Neuronal stem cell (in vitro differentiated cells): Measurements from ENCODE around the gene RAB15.

Experiments used
- DNase-seq: peaks from one replicate; pipeline ENCODE4 v3.0.0-alpha.2; 2013; ENCODE audit warnings: low spot score
- H2AFZ ChIP-seq: one replicate; pipeline ENCODE4 v1.6.1; 2013; ENCODE audit warnings: mild to moderate bottlenecking, low read length, inconsistent platforms
- H2AK5ac ChIP-seq: 2 replicates; pipeline ENCODE4 v1.6.1; 2013; ENCODE audit warnings: low read depth, mild to moderate bottlenecking, inconsistent platforms, low read length, moderate library complexity, mixed read lengths
- H2BK120ac ChIP-seq: 2 replicates; pipeline ENCODE4 v1.6.1; 2013; ENCODE audit warnings: low read depth, mild to moderate bottlenecking, inconsistent platforms, low read length, moderate library complexity, mixed read lengths
- H2BK12ac ChIP-seq: one replicate; pipeline ENCODE4 v1.6.1; 2013; ENCODE audit warnings: low read length, inconsistent platforms
- H2BK15ac ChIP-seq: 2 replicates; pipeline ENCODE4 v1.6.1; 2013; ENCODE audit warnings: mild to moderate bottlenecking, low read length, inconsistent platforms, mixed read lengths
- H2BK5ac ChIP-seq: one replicate; pipeline ENCODE4 v1.6.1; 2013; ENCODE audit warnings: inconsistent platforms, mild to moderate bottlenecking, low read length, moderate library complexity
- H3K14ac ChIP-seq: one replicate; pipeline ENCODE4 v1.6.1; 2013; ENCODE audit warnings: low read length, inconsistent platforms
- H3K18ac ChIP-seq: 2 replicates; pipeline ENCODE4 v1.6.1; 2013; ENCODE audit warnings: low read length, inconsistent platforms
- H3K23ac ChIP-seq: 2 replicates; pipeline ENCODE4 v1.6.1; 2013; ENCODE audit warnings: low read depth, mild to moderate bottlenecking, mixed read lengths, low read length, inconsistent platforms; ENCODE audit not compliant: poor library complexity
- H3K27ac ChIP-seq: replicated peaks from 3 replicates; pipeline ENCODE4 v1.5.1; 2013; ENCODE audit warnings: low read length, inconsistent platforms
- H3K27me3 ChIP-seq, 3 experiments: 2 replicates each; pipeline ENCODE4 v1.6.1; 2013; ENCODE audit warnings: low read length in 3 of 3, mild to moderate bottlenecking in 2 of 3, inconsistent platforms in 1 of 3, low read depth in 1 of 3, mixed read lengths in 1 of 3, moderate library complexity in 1 of 3; ENCODE audit not compliant: control insufficient read depth in 3 of 3, insufficient read depth in 3 of 3
- H3K36me3 ChIP-seq, 2 donors: replicated peaks in 1 of 2; 2 replicates each; pipeline ENCODE4 v1.6.1; 2013; ENCODE audit warnings: low read length in 2 of 2; ENCODE audit not compliant: control insufficient read depth in 2 of 2, insufficient read depth in 2 of 2
- H3K4ac ChIP-seq: 2 replicates; pipeline ENCODE4 v1.6.1; 2013; ENCODE audit warnings: inconsistent platforms, mild to moderate bottlenecking, low read length, moderate library complexity
- H3K4me1 ChIP-seq, 2 donors: 1 replicate in 1 of 2; 2 replicates in 1 of 2; pipeline ENCODE4 v1.6.1; 2013; ENCODE audit warnings: low read length in 2 of 2, low read depth in 1 of 2; ENCODE audit not compliant: control insufficient read depth in 2 of 2, insufficient read depth in 1 of 2
- H3K4me2 ChIP-seq: one replicate; pipeline ENCODE4 v1.6.1; 2013; ENCODE audit warnings: mild to moderate bottlenecking, low read length, inconsistent platforms; ENCODE audit not compliant: insufficient read depth, poor library complexity, severe bottlenecking
- H3K4me3 ChIP-seq, 2 donors: 2 replicates each; pipeline ENCODE4 v1.5.1; 2013; ENCODE audit warnings: low read length in 2 of 2, mild to moderate bottlenecking in 2 of 2, inconsistent platforms in 1 of 2, moderate library complexity in 1 of 2
- H3K79me1 ChIP-seq: one replicate; pipeline ENCODE4 v1.6.1; 2013; ENCODE audit warnings: low read depth, mild to moderate bottlenecking, inconsistent platforms, low read length, moderate library complexity
- H3K9ac ChIP-seq: one replicate; pipeline ENCODE4 v1.6.1; 2013; ENCODE audit warnings: mild to moderate bottlenecking, low read depth, low read length, inconsistent platforms; ENCODE audit not compliant: poor library complexity
- H3K9me3 ChIP-seq, 2 donors: replicated peaks in 1 of 2; 2 replicates each; pipeline versions ENCODE3 to v1.6.1; 2013; ENCODE audit warnings: low read length in 2 of 2, mild to moderate bottlenecking in 2 of 2, inconsistent platforms in 1 of 2, low read depth in 1 of 2, mixed read lengths in 1 of 2, moderate library complexity in 1 of 2; ENCODE audit not compliant: control insufficient read depth in 2 of 2, insufficient read depth in 1 of 2
- H4K8ac ChIP-seq: one replicate; pipeline ENCODE4 v1.6.1; 2013; ENCODE audit warnings: low read depth, mild to moderate bottlenecking, inconsistent platforms, low read length, moderate library complexity
- H4K91ac ChIP-seq: one replicate; pipeline ENCODE4 v1.6.1; 2013; ENCODE audit warnings: low read length, low read depth, mild to moderate bottlenecking, inconsistent platforms; ENCODE audit not compliant: poor library complexity
- whole genome bisulfite sequencing, 2 donors: extraction: QIAGEN DNeasy Blood & Tissue Kit; methylation state at CpG; one replicate each; pipeline ENCODE4 v1.1.7; 2013; ENCODE audit warnings: missing lambda C conversion rate in 2 of 2, mixed read lengths in 1 of 2; ENCODE audit not compliant: insufficient read length in 2 of 2, insufficient replicate concordance in 1 of 2; ENCODE audit errors: extremely low coverage in 2 of 2; 5-methylcytosine and 5-hydroxymethylcytosine counted together

Gene RAB15

DNA sequence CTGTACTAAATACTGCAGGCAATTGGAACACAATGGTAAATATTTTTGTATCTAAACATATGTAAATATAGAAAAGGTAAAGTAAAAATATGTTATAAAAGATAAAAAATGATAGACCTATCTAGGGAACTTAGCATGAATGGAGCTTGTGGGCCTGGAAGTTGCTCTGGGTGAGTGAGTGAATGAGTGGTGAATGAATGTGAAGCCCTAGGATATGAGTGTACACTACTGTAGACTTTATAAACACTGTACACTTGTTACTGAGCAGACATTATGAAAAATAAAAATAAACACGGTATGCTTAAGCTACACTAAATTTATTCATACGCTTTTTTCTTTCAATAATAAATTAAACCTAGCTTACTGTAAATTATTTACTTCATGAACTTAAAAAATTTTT, 22.4 kb upstream of the RAB15 start:
- Histone ChIP-seq H3K18ac (no peak overlapping the region), H3K23ac (no peak overlapping the region), H3K4me3 (no peak overlapping the region), H3K14ac (no peak overlapping the region), H3K4ac (no peak overlapping the region), H3K27me3 (no peaks in the 10 kb centered on the region), H2BK12ac (no peak overlapping the region), H3K4me1 (peaks cover 0 to 2% of the 10 kb centered on the region in 2 donors), H3K36me3 (no peaks in the 10 kb centered on the region), H2BK120ac (no peak overlapping the region), H3K9ac (no peak overlapping the region), H3K9me3 (no peaks in the 10 kb centered on the region), H2BK5ac (no peak overlapping the region), H2AFZ (no peak overlapping the region), H2AK5ac (no peak overlapping the region), H3K4me2 (no peak overlapping the region), H4K91ac (no peak overlapping the region), H3K79me1 (no peaks in the 10 kb centered on the region), H3K27ac (no peak overlapping the region), H4K8ac (no peak overlapping the region), H2BK15ac (no peak overlapping the region)
- DNase-seq = no peak
- 100% methylated on average over 2 of the region's 2 CpGs; no CpG with 5 or more reads in 1 of the 2 donors for WGBS, 2 donors

DNA sequence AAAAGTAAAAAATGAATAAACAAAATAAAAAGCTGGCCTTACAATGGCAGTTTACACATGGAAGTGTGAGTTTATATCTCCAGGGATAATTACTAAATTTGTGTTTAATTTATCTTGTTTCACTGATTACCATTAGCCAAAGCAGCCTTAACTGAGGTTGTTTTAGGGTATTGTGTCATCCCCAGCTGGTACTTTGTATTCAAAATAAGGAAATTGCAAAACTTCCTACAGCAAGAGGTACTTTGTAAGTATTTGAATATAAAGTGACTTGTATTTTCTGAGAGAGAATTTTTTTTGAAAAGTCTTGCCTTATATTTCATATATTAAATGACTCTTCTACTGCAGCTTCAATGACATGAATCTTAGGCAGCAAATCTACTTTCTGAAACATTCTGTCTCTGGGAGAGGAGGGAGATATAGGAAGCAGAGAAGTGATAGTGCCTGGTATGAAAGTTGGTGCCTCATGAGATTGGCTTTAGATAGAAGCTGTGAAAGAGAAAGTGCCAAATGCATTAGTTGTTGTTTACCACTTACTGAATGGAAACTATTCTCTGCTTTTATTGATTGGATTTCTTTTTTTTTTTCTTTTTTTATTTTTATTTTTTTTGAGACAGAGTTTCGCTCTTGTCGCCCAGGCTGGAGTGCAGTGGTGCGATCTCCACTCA, 21.3 kb upstream of the RAB15 start:
- H4K8ac ChIP-seq = no peak overlapping the region
- H3K27ac ChIP-seq = no peak overlapping the region
- H3K9me3 ChIP-seq = no peaks in the 10 kb centered on the region
- no peak overlapping the region for H3K4ac ChIP-seq
- DNase-seq = no peak
- H3K4me2 ChIP-seq = no peak overlapping the region
- H4K91ac ChIP-seq = no peak overlapping the region
- WGBS, 2 donors = no CpG with 5 or more reads among the region's 3 CpGs
- peaks cover 0 to 2% of the 10 kb centered on the region in 2 donors for H3K4me1 ChIP-seq
- H3K4me3 ChIP-seq = no peak overlapping the region
- no peaks in the 10 kb centered on the region for H3K79me1 ChIP-seq
- H3K23ac ChIP-seq = no peak overlapping the region
- H2BK120ac ChIP-seq = no peak overlapping the region
- H3K36me3 ChIP-seq = no peaks in the 10 kb centered on the region
- H2BK12ac ChIP-seq = no peak overlapping the region
- no peak overlapping the region for H2BK15ac ChIP-seq
- H3K9ac ChIP-seq = no peak overlapping the region
- H2AK5ac ChIP-seq = no peak overlapping the region
- no peak overlapping the region for H2BK5ac ChIP-seq
- no peak overlapping the region for H2AFZ ChIP-seq
- no peaks in the 10 kb centered on the region for H3K27me3 ChIP-seq
- H3K14ac ChIP-seq = no peak overlapping the region
- H3K18ac ChIP-seq = no peak overlapping the region

DNA sequence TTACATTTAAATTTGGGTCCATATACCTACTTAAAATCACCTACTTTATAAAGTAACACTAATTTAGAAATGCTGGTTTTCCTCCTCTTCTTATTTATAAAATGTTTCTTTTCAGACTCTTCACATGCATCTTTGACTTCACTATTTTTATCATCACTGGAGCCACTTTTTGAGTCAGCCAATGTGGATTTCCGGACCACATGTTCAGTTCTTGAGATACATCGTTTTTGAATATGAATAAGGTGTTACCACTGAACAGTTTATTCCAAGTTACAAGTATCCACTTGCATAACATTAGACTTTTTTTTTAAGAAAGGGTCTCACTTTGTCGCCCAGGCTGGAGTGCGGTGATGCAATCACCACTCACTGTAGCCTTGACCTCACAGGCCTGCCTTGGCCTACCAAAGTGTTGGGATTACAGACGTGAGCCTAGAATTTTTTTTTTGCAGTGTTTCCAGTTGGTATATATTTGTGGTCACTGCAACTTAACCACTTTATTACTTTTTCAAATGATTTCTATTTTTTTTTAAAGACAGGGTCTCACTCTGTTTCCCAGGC, 20.3 kb upstream of the RAB15 start:
- H3K18ac ChIP-seq = no peak overlapping the region
- no peak overlapping the region for H4K91ac ChIP-seq
- no peaks in the 10 kb centered on the region for H3K9me3 ChIP-seq
- H2AK5ac ChIP-seq = no peak overlapping the region
- no peak overlapping the region for H3K14ac ChIP-seq
- no CpG with 5 or more reads among the region's 5 CpGs for WGBS, 2 donors
- H2BK15ac ChIP-seq = no peak overlapping the region
- H3K9ac ChIP-seq = no peak overlapping the region
- H2BK12ac ChIP-seq = no peak overlapping the region
- DNase-seq = no peak
- no peak overlapping the region for H2AFZ ChIP-seq
- H3K4ac ChIP-seq = no peak overlapping the region
- peaks cover 1% of the 10 kb centered on the region for H3K79me1 ChIP-seq
- H3K4me3 ChIP-seq = no peak overlapping the region
- no peaks in the 10 kb centered on the region for H3K27me3 ChIP-seq
- H4K8ac ChIP-seq = no peak overlapping the region
- H3K36me3 ChIP-seq = no peaks in the 10 kb centered on the region
- H3K27ac ChIP-seq = no peak overlapping the region
- peaks cover under 1 to 1% of the 10 kb centered on the region in 2 donors for H3K4me1 ChIP-seq
- no peak overlapping the region for H3K4me2 ChIP-seq
- H2BK5ac ChIP-seq = no peak overlapping the region
- H2BK120ac ChIP-seq = no peak overlapping the region
- no peak overlapping the region for H3K23ac ChIP-seq

DNA sequence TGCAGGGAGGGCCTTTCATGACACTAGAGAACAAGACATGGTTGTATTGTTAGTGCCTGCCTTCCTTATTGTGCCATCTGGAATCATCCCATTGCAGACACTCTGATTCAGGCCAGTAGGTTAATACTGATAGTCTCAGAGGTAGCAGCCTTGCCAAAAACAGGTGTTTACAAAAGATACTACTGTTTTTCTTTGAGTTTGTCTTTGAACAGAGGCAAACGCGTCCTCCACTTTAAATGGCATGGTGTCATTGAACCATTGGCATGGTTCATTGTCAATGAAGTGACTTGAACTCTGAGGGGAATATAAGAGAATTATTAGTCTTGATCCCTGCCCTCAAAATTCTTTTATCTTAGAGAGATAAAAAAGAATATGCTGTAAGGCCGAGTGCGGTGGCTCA, 18.8 kb upstream of the RAB15 start:
- Histone ChIP-seq H2BK15ac (no peak overlapping the region), H3K14ac (no peak overlapping the region), H3K27ac (no peak overlapping the region), H4K8ac (no peak overlapping the region), H4K91ac (no peak overlapping the region), H3K23ac (no peak overlapping the region), H3K9me3 (no peaks in the 10 kb centered on the region), H3K27me3 (no peaks in the 10 kb centered on the region), H2AFZ (no peak overlapping the region), H2AK5ac (no peak overlapping the region), H3K18ac (no peak overlapping the region), H3K79me1 (peaks cover 3% of the 10 kb centered on the region), H3K9ac (no peak overlapping the region), H3K4me3 (no peak overlapping the region), H3K4ac (no peak overlapping the region), H3K4me1 (peaks cover 0 to 2% of the 10 kb centered on the region in 2 donors), H2BK5ac (no peak overlapping the region), H2BK120ac (no peak overlapping the region), H2BK12ac (no peak overlapping the region), H3K36me3 (no peaks in the 10 kb centered on the region), H3K4me2 (no peak overlapping the region)
- no CpG with 5 or more reads among the region's 4 CpGs for WGBS, 2 donors
- DNase-seq = no peak
